HG02588 (cell line): ENCODE results near the gene CDC45.

Source experiments
- ATAC-seq: cut with Tn5 transposase; IDR thresholded peaks from one replicate; pipeline ENCODE4 v1.9.1; 2021; ENCODE audit warnings: mild to moderate bottlenecking, moderate library complexity; ENCODE audit not compliant: unreplicated experiment

Gene CDC45

DNA sequence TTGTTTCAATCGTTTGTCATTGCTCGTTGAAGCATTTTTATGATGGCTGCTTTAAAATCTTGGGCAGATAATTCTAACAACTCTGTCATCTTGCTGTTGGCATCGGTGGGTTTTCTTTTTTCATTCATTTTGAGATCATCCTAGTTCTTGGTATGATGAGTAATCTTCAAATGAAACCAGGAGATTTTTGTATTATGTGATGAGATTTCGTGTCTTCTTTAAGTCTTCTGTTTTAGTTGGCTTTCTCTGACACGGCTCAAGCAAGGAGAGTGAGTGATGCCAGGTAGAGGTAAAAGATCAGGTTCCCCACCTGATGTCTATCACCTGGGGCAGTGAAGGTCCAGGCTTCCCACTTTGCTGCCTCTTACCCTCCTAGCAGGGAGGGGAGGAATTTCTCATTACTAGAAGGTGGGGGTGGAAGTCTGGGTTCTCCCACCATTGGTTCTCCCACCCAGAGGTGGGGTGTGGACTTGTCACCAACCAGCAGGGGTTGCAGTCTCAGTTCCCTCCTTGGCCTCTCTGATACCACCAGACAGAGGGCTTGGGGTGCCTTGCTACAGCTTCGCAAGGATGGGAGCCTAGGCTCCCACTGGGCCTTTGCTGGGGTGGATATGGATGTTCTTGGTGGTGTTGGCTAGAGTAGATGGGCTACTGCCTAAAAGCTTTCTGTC, 12.9 kb downstream of the CDC45 start:
- no peak for ATAC-seq

DNA sequence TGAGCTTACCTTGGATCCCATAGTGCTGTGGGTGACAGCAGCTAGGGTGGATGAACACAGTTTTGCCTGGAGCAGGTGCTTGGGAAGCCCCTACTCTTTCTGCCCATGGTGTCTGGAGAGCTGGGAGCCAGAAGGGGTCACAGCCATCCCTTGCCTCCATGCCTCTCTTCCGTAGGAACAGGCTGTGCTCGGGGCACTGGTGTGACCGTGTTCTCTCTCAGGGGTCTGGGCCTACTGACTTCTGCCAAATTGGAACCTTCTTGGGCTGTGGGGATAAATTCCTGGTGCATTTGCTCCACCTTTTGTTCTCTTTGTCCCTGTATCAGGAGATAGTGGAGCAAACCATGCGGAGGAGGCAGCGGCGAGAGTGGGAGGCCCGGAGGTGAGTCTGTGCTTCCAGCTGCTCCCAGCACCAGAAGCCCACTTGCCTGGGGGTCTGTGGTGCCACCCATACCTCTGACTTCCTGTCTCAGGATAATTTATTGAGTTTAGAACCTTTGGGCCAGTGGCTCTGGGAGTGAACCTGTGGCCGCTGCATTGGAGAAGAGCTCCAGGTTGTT, 14.4 kb downstream of the CDC45 start:
- no peak for ATAC-seq

DNA sequence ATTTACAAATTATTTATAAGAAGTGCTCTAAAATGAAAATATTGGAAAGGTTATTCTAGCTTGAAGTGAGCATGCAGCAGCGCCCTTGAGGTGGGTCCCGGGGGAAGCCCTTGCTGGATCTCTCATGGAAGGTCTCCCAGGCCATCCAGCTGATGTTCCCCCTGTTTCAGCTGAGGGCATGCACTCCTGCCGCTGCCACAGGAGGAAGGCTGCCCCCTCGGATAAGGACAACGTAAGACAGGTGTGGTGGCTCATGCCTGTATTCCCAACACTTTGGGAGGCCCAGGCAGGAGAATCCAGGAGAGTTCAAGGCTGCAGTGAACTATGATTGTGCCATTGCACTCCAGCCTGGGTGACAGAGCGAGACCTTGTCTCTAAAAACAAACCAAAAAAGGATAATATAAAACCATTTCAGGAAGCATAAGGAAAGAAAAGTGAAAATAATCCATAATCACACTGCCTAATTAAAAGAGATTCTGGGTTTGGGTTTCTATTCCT, 15.0 kb downstream of the CDC45 start:
- ATAC-seq = no peak

DNA sequence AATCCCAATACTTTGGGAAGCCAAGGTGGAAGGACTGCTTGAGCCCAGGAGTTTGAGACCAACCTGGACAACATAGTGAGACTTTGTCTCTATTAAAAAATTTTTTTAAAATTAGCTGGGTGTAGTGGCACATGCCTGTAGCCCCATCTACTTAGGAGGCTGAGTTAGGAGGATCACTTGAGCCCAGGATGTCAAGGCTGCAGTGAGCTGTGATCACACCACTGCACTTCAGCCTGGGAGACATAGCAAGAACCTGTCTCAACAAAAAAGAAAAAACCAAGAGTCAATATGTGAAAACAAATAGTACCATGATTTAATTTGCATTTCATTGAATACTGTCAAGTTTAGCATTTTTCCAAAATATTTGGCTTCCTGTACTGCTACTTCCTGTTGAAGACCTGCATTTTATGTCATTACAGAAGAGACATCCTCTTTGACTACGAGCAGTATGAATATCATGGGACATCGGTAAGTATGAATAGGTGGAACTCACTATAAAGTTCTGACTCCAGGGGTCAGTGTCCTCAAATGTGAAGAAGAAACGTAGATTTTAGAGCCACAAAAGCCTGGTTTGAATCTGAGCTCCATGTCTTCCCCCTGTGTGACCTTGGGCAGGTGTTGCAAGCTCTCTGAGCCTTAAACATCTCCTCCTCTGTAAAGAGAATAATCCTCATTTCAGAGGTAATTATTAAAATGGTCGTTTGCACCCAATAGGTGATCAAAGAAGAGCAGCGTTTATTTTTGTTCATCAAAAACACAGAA, 16.0 kb downstream of the CDC45 start:
- no peak for ATAC-seq

DNA sequence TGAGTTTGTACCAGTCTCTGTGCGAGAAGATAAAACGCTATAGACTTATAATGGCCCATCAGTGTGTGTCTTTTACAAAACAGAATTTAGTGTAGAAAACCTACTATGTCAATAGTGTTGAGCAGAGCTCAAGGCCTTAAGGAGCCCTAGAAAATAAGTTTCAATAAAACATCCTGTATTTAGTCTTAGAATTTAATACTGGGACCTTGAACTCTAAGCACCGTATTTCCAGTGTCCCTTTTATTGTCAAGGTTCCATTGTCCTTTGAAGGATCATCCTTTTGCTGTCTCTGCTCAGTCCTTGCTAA, 16.6 kb downstream of the CDC45 start:
- ATAC-seq = no peak

DNA sequence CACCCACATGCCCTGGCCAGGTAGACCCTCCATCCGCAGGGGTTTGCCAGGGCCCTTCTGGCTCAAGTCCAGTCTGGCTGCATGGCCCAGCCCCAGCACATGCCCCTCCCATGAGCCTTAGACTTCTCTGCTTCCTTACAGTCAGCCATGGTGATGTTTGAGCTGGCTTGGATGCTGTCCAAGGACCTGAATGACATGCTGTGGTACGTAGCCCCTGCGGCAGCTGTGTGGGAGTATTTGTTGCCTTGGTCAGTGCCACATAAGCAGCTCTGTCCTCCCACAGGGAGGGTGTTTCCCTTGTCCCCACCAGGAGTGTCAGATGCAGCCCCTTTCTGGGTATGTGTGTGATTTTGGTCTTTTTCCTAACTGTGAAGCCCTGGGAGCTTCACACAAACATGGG, 17.5 kb downstream of the CDC45 start:
- no peak for ATAC-seq

DNA sequence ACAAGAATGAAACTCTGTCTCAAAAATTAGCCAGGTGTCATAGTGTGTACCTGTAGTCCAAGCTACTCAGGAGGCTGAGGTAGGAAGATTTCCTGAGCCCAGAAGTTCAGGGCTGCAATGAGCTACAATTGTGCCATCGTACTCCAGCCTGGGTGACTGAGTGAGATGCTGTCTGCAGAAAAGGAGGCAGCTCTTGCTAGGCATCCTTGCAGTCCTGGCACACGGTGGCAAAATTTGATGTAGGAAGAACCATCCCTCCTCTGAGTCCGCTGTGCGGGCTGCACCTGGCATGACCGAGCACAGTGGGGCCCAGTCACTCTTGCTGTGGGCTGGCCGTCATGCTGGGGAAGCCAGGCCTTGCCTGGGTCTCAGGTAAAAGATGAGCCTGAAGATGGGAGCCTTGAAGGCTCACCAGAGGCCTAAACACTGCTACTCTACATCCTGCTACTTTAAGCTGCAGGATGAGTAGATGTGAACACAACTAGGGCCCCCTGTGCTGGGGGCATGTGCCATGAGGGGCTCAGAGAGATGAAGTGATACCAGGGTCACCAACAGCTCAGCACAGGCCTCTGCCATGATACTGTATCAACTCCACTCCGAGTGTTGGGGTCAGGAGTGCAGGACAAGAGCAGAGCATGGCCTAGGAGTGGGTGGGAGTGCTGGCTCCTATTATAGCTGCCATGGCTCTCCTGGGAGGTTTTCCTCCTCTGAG, 18.6 kb downstream of the CDC45 start:
- ATAC-seq = no peak

DNA sequence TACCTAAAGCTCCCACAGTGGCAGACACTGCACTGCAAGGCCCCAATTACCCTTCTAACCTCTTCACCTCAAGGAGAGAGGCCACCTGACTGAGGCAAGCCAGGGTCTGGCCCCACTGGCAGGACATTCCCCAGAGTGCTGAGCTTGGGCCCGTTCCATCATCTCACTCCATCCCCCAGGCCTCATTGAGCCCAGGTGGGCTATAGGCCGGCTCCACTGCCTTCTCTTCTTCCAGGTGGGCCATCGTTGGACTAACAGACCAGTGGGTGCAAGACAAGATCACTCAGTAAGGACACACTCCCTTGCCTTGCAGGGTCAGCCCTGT, 19.1 kb downstream of the CDC45 start:
- no peak for ATAC-seq

DNA sequence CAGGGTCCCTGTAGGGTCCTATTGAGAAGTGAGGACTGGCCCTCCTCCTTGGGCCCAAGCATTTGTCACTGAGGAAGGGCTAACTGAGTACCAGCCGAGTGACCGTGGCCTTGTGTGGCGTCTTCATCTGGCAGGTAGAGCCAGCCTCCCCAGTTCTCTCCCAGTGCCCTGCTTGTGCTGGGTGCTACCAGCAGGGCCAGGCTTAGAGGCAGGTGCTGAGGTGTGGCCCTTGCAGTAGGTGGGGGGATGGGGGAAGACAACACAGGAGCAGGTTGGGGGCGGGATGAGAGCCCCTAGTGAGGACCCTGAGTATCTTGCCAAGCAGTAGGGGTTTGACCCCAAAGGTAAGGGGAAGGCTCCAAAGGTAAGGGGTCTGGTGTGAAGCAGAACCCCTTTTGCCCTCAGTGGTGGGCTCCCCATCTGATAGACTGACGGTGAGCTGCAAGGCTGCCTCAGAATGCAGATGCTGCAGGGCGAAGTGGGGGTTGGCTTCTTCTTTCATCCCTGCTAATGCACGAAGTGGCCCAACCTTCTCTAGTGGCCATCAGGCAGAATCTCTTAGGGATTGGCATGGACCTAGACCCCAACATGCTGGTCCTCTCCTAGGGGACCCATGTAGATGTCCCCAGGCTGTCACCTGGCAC, 19.6 kb downstream of the CDC45 start:
- ATAC-seq = no peak

DNA sequence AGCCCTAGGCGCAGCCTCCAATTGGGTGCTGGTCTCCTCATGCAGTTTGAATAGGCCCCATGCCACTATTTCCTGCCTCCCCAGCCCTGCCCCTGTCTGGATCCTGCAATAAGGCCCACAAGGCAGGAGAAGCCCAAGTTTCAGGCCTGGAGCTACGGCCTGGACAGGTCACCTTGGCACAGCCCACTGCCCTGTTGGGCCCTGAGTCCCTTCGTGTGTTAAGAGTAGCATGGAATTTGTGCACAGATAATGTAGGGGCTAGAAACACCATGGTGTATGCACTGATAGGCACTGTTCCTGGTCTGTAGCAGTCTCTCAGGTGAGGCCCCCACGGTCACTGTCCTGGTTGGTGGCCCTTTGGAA, 20.1 kb downstream of the CDC45 start:
- ATAC-seq = no peak

DNA sequence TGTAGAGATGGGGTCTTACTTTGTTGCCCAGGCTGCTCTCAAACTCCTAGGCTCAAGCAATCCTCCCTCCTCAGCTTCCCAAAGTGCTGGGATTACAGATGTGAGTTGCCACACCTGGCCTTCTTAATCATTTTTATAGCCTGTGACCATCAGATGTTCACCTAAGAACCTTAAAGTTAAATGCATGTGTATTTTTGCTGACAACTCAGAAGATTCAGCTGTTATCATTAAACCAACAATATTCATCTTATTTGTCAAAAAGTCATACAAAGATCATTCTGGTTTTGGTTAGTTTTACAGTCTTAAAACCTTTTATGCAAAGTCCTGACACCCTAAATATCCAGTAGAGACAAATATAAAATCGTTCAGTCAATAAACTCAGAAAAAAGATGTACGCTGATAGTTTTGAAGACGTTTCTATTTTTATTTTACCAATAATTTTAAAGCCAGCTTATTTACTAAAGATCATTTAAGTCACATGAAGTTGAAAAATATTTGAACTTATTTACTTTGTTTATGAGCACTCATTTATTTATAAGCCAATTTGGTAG, 22.3 kb downstream of the CDC45 start:
- ATAC-seq = no peak

DNA sequence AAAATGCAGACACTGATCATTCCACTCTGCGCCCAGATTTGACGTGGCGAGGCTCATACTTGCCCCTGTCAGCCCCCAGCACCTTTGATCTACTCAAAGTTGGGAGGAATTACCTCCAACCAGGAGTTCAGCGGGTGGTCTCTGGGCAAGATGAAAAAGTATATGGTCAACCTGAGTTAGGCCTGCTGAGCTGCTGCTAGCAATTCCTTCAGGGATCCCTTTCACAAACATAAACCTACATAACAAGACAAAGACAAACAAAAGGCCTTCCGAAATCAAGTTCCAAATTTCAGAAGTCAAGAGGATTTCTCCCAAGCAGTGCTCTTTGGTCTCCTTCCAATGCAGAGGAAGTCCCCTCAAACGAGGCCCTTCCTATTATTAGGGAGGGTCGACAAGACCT, 23.6 kb downstream of the CDC45 start:
- ATAC-seq = no peak

DNA sequence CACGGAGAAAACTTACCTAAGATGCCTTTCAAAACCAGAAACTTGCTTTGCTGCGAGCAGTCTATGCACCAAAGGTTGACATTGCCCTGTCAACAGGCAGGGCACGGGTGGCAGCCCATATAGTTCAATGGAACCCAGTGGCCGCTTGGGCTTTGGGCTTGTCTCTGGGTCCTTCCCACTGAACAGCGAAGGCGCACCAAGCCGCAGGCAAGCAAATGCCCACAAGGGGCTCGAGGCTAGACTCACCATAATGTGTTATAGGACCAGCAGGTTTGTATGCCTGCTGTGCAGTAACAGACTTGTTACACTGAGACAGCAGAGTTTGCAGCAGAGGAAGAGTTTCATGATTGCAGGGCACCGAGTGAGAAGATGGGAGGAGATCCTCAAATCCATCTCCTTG, 24.1 kb downstream of the CDC45 start:
- ATAC-seq = no peak

DNA sequence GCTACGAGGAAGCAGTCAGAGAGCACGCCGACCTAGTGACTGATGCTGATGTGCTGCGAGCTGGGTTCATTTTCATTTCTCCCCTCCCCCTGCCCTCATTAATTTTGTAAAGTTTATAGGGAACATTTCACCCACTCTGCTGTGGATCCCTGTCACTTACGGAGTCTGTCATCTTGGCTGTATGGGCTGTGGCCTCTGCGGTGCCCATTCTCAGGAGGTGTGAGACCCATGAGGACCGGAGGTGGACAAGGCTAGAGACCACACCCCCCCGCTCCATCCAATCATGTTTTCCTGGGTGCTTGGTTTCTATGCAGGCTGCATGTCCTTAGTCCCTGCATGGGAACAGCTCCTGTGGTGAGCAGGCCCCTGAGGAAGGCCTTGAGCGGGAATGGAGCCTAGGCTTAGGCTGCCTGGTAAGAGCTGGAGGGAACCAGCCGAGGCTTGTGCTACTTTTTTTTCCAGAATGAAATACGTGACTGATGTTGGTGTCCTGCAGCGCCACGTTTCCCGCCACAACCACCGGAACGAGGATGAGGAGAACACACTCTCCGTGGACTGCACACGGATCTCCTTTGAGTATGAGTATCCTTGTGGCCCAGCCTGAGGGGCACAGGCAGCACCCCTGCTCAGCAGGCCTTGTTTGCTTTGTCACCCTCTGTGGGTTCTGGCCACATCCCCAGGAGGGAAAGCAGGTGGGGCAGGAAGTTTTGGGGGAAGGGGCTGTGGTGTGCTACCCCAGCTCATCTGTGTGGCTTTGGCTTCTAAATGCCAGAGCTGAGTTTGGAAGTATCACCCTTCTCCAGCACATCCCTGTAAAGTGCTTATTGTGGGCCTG, 25.4 kb downstream of the CDC45 start:
- no peak for ATAC-seq

DNA sequence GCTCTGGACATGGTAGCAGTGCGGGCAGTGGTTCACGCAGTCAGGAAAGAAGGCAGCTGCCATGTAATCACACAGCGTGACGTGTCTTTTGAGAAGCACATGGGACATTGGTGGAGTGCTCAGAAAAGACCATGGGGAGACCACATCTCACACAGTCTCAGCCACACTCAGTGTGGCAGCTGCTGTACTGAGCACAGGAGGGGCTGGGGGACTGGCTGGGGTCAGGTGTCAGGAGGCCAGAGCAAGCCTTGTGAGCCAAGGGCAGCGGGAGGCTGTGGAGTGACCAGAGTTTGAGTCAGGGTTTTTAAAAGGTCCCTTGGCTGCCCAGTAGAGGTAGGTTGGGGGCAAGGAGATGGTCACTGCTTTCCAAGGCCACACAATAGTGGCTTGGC, 26.0 kb downstream of the CDC45 start:
- no peak for ATAC-seq

DNA sequence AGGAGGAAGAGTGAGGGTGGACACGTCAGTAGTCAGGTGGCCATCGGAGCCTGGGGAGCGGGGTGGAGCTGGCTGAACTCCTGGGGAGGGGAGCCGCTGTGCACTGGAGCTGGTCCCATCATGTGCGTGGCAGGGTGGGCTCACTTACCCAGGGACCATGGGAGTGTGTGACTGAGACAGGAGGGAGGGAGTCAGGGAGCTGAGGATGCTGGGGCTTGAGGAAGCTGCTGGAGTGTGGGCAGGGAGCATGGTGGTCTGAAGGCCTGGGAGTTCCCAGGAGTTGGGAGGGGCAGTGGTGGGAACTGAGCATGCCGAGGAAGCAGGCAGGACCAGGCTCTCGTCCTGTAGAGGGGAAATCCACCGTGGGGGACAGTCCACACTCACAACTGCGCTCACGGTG, 26.5 kb downstream of the CDC45 start:
- ATAC-seq = no peak

DNA sequence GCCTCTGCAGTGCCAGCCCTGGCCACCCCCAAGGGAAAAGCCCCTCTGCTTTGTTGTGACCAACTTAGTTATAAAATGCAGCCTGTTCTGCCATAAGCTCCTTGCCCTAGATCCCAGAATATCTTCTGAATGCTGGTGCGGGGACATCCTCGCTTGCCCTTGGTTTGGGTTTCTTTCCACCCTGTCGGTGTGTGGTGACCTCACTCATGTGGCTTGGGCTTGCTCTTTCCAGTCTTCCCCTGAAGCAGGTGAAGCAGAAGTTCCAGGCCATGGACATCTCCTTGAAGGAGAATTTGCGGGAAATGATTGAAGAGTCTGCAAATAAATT, 27.8 kb downstream of the CDC45 start:
- ATAC-seq = no peak

DNA sequence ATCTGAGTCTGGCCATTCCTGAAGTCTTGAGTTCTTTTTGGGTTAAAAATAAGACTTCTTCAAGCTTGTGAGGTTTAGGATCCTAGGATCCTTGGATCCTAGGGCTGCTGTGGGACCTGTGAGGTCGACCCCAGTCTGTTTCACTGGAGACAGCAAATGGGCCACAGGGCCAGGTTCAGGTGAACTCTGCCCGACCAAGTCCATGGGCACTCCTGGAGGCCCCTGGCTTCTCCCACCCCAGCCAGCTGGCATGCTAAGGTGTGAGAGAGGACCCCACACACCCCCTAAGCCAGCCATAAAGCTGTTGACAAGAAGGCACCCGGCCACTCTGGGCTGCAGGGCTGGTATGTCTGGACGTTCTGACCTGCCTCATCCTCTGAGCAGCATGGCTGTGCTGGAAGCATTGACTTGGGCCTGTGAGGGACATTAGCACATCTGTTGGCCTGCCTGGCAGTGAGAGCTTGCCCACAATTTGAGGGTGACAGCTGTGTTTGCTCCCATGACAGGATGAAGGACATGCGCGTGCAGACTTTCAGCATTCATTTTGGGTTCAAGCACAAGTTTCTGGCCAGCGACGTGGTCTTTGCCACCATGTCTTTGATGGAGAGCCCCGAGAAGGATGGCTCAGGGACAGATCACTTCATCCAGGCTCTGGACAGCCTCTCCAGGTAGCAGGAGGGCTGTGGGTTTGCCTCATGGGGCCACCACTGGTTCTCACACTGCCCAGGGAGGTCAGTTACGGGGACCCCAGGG, 28.5 kb downstream of the CDC45 start:
- no peak for ATAC-seq

DNA sequence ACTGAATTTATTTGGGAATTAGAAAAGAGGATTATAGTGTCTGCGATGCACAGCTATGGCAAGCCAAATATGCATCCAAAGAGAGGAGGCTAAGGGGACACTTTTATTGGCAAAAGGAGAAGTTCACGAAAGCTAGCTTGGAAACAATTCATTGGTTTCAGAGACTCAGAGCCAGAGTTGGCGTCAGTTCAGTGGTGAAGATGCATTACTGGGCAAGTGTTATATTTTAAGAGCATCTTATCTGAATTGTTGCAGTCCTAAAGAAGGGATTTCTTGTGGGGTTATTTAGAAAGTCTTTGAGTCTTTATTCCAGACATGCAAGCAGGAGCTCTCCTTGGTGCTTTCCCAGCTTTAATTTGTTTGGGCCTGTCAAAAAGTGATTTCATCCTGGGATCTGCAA, 29.5 kb downstream of the CDC45 start:
- no peak for ATAC-seq

DNA sequence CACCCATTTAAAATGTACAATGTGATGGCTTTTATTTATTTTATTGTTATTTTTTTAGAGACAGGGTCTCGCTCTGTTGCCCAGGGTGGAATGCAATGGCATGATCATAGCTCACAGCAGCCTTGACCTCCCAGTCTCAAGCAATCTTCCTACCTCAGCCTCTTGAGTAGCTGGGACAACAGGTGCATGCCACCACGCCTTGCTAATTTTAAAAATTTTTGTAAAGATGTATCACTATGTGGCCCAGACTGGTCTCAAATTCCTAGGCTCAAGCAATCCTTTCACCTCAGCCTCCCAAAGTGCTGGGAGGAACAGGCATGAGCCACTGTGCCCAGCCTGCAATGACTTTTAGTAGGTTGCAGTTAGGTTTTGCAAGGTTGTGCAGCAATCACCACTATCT, 30.2 kb downstream of the CDC45 start:
- ATAC-seq = no peak
